H1 (cell line): Measurements from ENCODE around the gene DAW1. TPM values are rescaled to one million over a fixed set of nuclear protein-coding genes. Genes with fewer than 3 reads are reported as not detected.

ENCODE experiments used
- CTCF ChIA-PET: fragments of 300-600 bp; sonication (Branson Sonifier 250); formaldehyde crosslinking; loops from one replicate; lab custom pipeline; 2021; ENCODE audit not compliant: partially characterized antibody; lab: Charles Lee
- POLR2A ChIA-PET: fragments of 300-600 bp; sonication (Branson Sonifier 250); formaldehyde crosslinking; loops from one replicate; lab custom pipeline; 2021; ENCODE audit warnings: inconsistent platforms; ENCODE audit not compliant: partially characterized antibody; lab: Charles Lee
- DNase-seq, 2 experiments: peaks; one replicate each; pipeline versions ENCODE4 v3.0.0 to v3.0.0-alpha.2; 2010 to 2022; ENCODE audit warnings: low spot score in 2 of 2, low read depth in 1 of 2, mixed read lengths in 1 of 2
- FAIRE-seq: peaks from 2 replicates; lab custom pipeline; 2011; peaks lifted over from hg19 to GRCh38; lab: Jason Lieb, UNC
- H2AFZ ChIP-seq: 2 replicates; pipeline ENCODE4 v1.8.1; 2012; ENCODE audit warnings: low read length, inconsistent platforms
- H2AK5ac ChIP-seq: 2 replicates; pipeline ENCODE4 v1.6.1; 2013; ENCODE audit warnings: low read depth, low read length
- H2BK120ac ChIP-seq: replicated peaks from 2 replicates; pipeline ENCODE3; 2013; ENCODE audit warnings: low read depth, low read length, inconsistent platforms
- H2BK12ac ChIP-seq: 2 replicates; pipeline ENCODE4 v1.6.1; 2013; ENCODE audit warnings: low read depth, low read length
- H2BK15ac ChIP-seq: 2 replicates; pipeline ENCODE4 v1.6.1; 2013; ENCODE audit warnings: low read length
- H2BK20ac ChIP-seq: 2 replicates; pipeline ENCODE4 v1.6.1; 2013; ENCODE audit warnings: low read length
- H2BK5ac ChIP-seq: 2 replicates; pipeline ENCODE4 v1.6.1; 2013; ENCODE audit warnings: low read depth, low read length
- H3K14ac ChIP-seq: 2 replicates; pipeline ENCODE4 v1.6.1; 2013; ENCODE audit warnings: inconsistent platforms; ENCODE audit not compliant: insufficient read length
- H3K18ac ChIP-seq: 2 replicates; pipeline ENCODE4 v1.6.1; 2013; ENCODE audit warnings: low read length; ENCODE audit errors: extremely low read depth
- H3K23ac ChIP-seq: 2 replicates; pipeline ENCODE4 v1.6.1; 2013; ENCODE audit warnings: inconsistent platforms; ENCODE audit not compliant: insufficient read length
- H3K23me2 ChIP-seq: 2 replicates; pipeline ENCODE4 v1.6.1; 2013; ENCODE audit warnings: low read depth, low read length
- H3K27ac ChIP-seq: 2 replicates; pipeline ENCODE4 v1.6.1; 2011; ENCODE audit warnings: low read depth, low read length, inconsistent platforms
- H3K27me3 ChIP-seq, 4 experiments: replicated peaks in 1 of 4; 1 replicate in 1 of 4; 2 replicates in 3 of 4; pipeline versions ENCODE4 v1.6.1 to v1.8.1; 2011 to 2013; ENCODE audit warnings: low read length in 3 of 4, mild to moderate bottlenecking in 3 of 4, inconsistent platforms in 2 of 4, mixed read lengths in 2 of 4, moderate library complexity in 1 of 4; ENCODE audit not compliant: control insufficient read depth in 3 of 4, insufficient read depth in 3 of 4; ENCODE audit errors: extremely low read depth in 1 of 4
- H3K36me3 ChIP-seq, 4 experiments: 2 replicates each; pipeline versions ENCODE4 v1.6.1 to v1.8.1; 2011 to 2013; ENCODE audit warnings: mild to moderate bottlenecking in 4 of 4, low read length in 3 of 4, moderate library complexity in 2 of 4, control low read depth in 1 of 4, inconsistent platforms in 1 of 4; ENCODE audit not compliant: insufficient read depth in 4 of 4, control insufficient read depth in 2 of 4
- H3K4ac ChIP-seq: replicated peaks from 2 replicates; pipeline ENCODE3; 2013; ENCODE audit warnings: low read length, low read depth, mixed read lengths, inconsistent platforms; ENCODE audit not compliant: insufficient read length
- H3K4me1 ChIP-seq, 4 experiments: replicated peaks in 1 of 4; 1 replicate in 1 of 4; 2 replicates in 3 of 4; pipeline versions ENCODE4 v1.6.1 to v1.8.1; 2011 to 2013; ENCODE audit warnings: low read length in 3 of 4, inconsistent platforms in 2 of 4, mixed read lengths in 1 of 4; ENCODE audit not compliant: insufficient read depth in 4 of 4, control insufficient read depth in 3 of 4
- H3K4me2 ChIP-seq, 2 experiments: 2 replicates each; pipeline versions ENCODE4 v1.6.1 to v1.8.1; 2011 to 2013; ENCODE audit warnings: low read depth in 2 of 2, low read length in 2 of 2, control low read depth in 1 of 2, inconsistent platforms in 1 of 2, mild to moderate bottlenecking in 1 of 2; ENCODE audit not compliant: insufficient read depth in 1 of 2
- H3K4me3 ChIP-seq, 4 experiments: fragments of 200-600, 300-600 bp in 1 of 4; sonication (generic), shearing (Covaris generic), sonication (Bioruptor Twin) in 1 of 4; 2 replicates each; pipeline versions ENCODE4 v1.5.1 to v1.8.1; 2011 to 2016; ENCODE audit warnings: low read length in 4 of 4, low read depth in 3 of 4, control low read depth in 2 of 4, inconsistent platforms in 2 of 4, mild to moderate bottlenecking in 2 of 4, mixed read lengths in 1 of 4, moderate library complexity in 1 of 4; ENCODE audit not compliant: insufficient read depth in 2 of 4; ENCODE audit errors: extremely low read depth in 1 of 4
- H3K56ac ChIP-seq: replicated peaks from 2 replicates; pipeline ENCODE3; 2013; ENCODE audit warnings: low read depth, mild to moderate bottlenecking, mixed read lengths, low read length, inconsistent platforms; ENCODE audit not compliant: insufficient read length
- H3K79me1 ChIP-seq: 2 replicates; pipeline ENCODE4 v1.6.1; 2013; ENCODE audit warnings: low read depth, low read length, control low read depth
- H3K79me2 ChIP-seq, 2 experiments: 2 replicates each; pipeline versions ENCODE4 v1.6.1 to v1.8.1; 2012 to 2013; ENCODE audit warnings: low read length in 2 of 2, mild to moderate bottlenecking in 2 of 2, inconsistent platforms in 1 of 2; ENCODE audit not compliant: insufficient read depth in 2 of 2, control insufficient read depth in 1 of 2
- H3K9ac ChIP-seq, 4 experiments: replicated peaks in 1 of 4; 1 replicate in 1 of 4; 2 replicates in 3 of 4; pipeline versions ENCODE4 v1.6.1 to v1.8.1; 2011 to 2013; ENCODE audit warnings: low read depth in 3 of 4, low read length in 3 of 4, control low read depth in 2 of 4, mild to moderate bottlenecking in 2 of 4, moderate library complexity in 2 of 4, inconsistent platforms in 1 of 4; ENCODE audit errors: extremely low read depth in 1 of 4
- H3K9me3 ChIP-seq, 2 experiments: 2 replicates each; pipeline versions ENCODE4 v1.6.1 to v1.8.1; 2012 to 2013; ENCODE audit warnings: mild to moderate bottlenecking in 2 of 2, moderate library complexity in 2 of 2, control low read depth in 1 of 2, inconsistent platforms in 1 of 2, low read depth in 1 of 2, low read length in 1 of 2, mixed read lengths in 1 of 2; ENCODE audit not compliant: insufficient read depth in 2 of 2
- H4K20me1 ChIP-seq, 2 experiments: replicated peaks in 1 of 2; 2 replicates each; pipeline versions ENCODE3 to v1.8.1; 2011 to 2013; ENCODE audit warnings: inconsistent platforms in 2 of 2, low read length in 2 of 2, mild to moderate bottlenecking in 1 of 2; ENCODE audit not compliant: insufficient read depth in 2 of 2, control insufficient read depth in 1 of 2
- H4K5ac ChIP-seq: 2 replicates; pipeline ENCODE4 v1.6.1; 2013; ENCODE audit warnings: low read length, low read depth, mixed read lengths, inconsistent platforms; ENCODE audit not compliant: insufficient read length
- H4K8ac ChIP-seq: 2 replicates; pipeline ENCODE4 v1.8.0; 2013; ENCODE audit warnings: mild to moderate bottlenecking, moderate library complexity, low read length, inconsistent platforms; ENCODE audit not compliant: insufficient read depth; ENCODE audit errors: extremely low read depth
- H4K91ac ChIP-seq: replicated peaks from 2 replicates; pipeline ENCODE3; 2013; ENCODE audit warnings: low read length, mixed read lengths, inconsistent platforms; ENCODE audit not compliant: insufficient read length
- JUN ChIP-seq: IDR thresholded peaks from 2 replicates; pipeline ENCODE4 v1.6.1; 2011; ENCODE audit warnings: low read depth, mild to moderate bottlenecking, improper control_type of control experiment, low read length
- MAFK ChIP-seq: IDR thresholded peaks from 2 replicates; pipeline ENCODE4 v1.6.1; 2012; ENCODE audit warnings: low read depth, mild to moderate bottlenecking, improper control_type of control experiment, low read length
- POU5F1 ChIP-seq: IDR thresholded peaks from 2 replicates; pipeline ENCODE4 v1.6.1; 2011; ENCODE audit warnings: low read depth, mild to moderate bottlenecking, low read length, moderate library complexity
- RXRA ChIP-seq: IDR thresholded peaks from 2 replicates; pipeline ENCODE4 v1.6.1; 2011; ENCODE audit warnings: low read depth, mild to moderate bottlenecking, low read length, moderate library complexity; ENCODE audit not compliant: insufficient read depth
- TCF12 ChIP-seq: IDR thresholded peaks from 2 replicates; pipeline ENCODE4 v1.6.1; 2011; ENCODE audit warnings: low read depth, mild to moderate bottlenecking, low read length
- WGBS, 2 experiments: shearing (Covaris generic) in 1 of 2; methylation state at CpG; one replicate each; pipeline versions ENCODE4 v1.1.6 to v1.1.7; 2013 to 2015; ENCODE audit warnings: low lambda C conversion rate in 2 of 2, mixed read lengths in 2 of 2, inconsistent platforms in 1 of 2, low coverage in 1 of 2, missing lambda C conversion rate in 1 of 2; ENCODE audit not compliant: insufficient replicate concordance in 2 of 2, insufficient coverage in 1 of 2, insufficient read length in 1 of 2; ENCODE audit errors: extremely low coverage in 1 of 2, missing lambda C conversion rate in 1 of 2; 5-methylcytosine and 5-hydroxymethylcytosine counted together
- polyA plus RNA-seq, 7 experiments: library from polyadenylated mRNA; depleted of rRNA in 3 of 7; stranded (reverse) in 5 of 7; unstranded in 2 of 7; fragments of >200 nt in 5 of 7; fragments of 200-250 nt in 2 of 7; gene quantifications; 1 replicate in 5 of 7; 2 replicates in 1 of 7; 4 replicates in 1 of 7; pipeline versions ENCODE4 v1.2.1 to v1.2.3, GENCODE V29; 2011 to 2013; ENCODE audit warnings: missing spikeins in 2 of 7, mixed read lengths in 2 of 7
- total RNA-seq: library from RNA; stranded (reverse); fragmentation: NEBNext Ultra II Directional; extraction: Animal tissue kit (Norgen Biotek cat#: 25700); gene quantifications from 2 replicates; pipeline ENCODE4 v1.2.1, GENCODE V29; 2021

The DAW1 gene
- total and polyA plus RNA-seq, 2 of the 8 experiments (the other 6 are each of a cell fraction or from before 2014, with no cell fraction given) = 0.44 to 1.4 TPM

DNA sequence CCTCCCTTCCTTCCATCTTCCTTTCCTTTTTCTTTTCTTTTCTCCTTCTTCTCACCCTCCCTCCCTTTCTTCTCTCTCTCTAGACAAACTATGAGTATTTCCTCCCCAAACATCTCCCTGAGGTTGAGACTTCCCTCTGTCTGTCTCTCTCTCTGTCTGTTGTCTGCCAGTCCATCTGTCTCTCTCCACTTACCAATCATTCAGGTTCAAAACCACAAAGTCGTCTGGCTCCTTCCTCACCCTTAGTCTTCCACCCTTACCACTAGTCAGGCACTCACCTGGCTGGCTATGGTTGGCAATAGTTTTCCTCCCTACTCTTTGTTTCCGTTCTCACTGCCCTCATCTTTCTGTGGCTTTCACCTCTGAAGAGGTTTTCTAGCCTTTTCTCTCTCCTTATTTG is 44.9 kb upstream of the DAW1 start:
- Histone ChIP-seq H3K27me3 (no peaks in the 10 kb centered on the region), H3K4ac (no peak overlapping the region), H3K4me2 (no peak overlapping the region), H2AFZ (no peak overlapping the region), H2BK120ac (no peak overlapping the region), H3K56ac (no peak overlapping the region), H3K79me1 (no peaks in the 10 kb centered on the region), H2BK20ac (no peak overlapping the region), H4K91ac (no peak overlapping the region), H3K4me1 (no peaks in the 10 kb centered on the region; a peak in 1 of 7 replicates), H2BK15ac (no peak overlapping the region), H4K5ac (no peak overlapping the region), H3K9me3 (no peaks in the 10 kb centered on the region), H2AK5ac (no peak overlapping the region), H3K36me3 (no peaks in the 10 kb centered on the region), H3K9ac (no peak overlapping the region), H3K23ac (no peak overlapping the region), H4K8ac (no peak overlapping the region), H4K20me1 (no peaks in the 10 kb centered on the region), H3K4me3 (no peak overlapping the region), H3K79me2 (no peaks in the 10 kb centered on the region), H3K14ac (no peak overlapping the region), H3K23me2 (no peaks in the 10 kb centered on the region), H2BK12ac (no peak overlapping the region), H3K18ac (no peak overlapping the region), H2BK5ac (no peak overlapping the region), H3K27ac (no peak overlapping the region)
- no peak for FAIRE-seq
- ChIA-PET POLR2A (no interaction called here), CTCF (interaction anchor here (1.0 kb wide), 1 partner anchor 36 kb away, joined by 3 read pairs; no protein-coding TSS in a partner anchor)
- no peak for DNase-seq
- 47% methylated on average over 2 of the region's 2 CpGs; no CpG with 5 or more reads in 1 of the 2 experiments for WGBS, 2 experiments
- TF ChIP-seq JUN (no peak), MAFK (no peak), POU5F1 (no peak), RXRA (no peak), TCF12 (no peak)
